ENCODE results near the gene LRCH4. TPM values are rescaled to one million over a fixed set of nuclear protein-coding genes. Genes with fewer than 3 reads are reported as not detected.

LRCH4 gene
- total RNA-seq, result 5.1 and 6.1 TPM in 2 replicates

- no peak for DNase-seq (ENCODE audit: low read depth in 2 of 2)
Observed at GRCh38 chr7:100585511-100586265, at the start of gene LRCH4. TSS of gene LRCH4 (minus strand) at chr7:100586129. CDS start at chr7:100586100, 29 bp downstream.

- DNase-seq (ENCODE audit: low read depth in 2 of 2), result peak in 1 of 2 donors; percentile 21
Observed at GRCh38 chr7:100632951-100633717, 47.2 kb upstream of the LRCH4 start.

- DNase-seq (ENCODE audit: low read depth in 2 of 2), result no peak
Observed at GRCh38 chr7:100630066-100630465, 44.1 kb upstream of the LRCH4 start.

- peak in 1 of 2 donors; percentile 24 for DNase-seq (ENCODE audit: low read depth in 2 of 2)
Observed at GRCh38 chr7:100629117-100629716, 43.3 kb upstream of the LRCH4 start.

GRCh38 chr7:100627238-100627549 is 41.3 kb upstream of the LRCH4 start:
- DNase-seq (ENCODE audit: low read depth in 2 of 2), result no peak

- peak; percentile 50 to 85 for DNase-seq (ENCODE audit: low read depth in 2 of 2)
Observed at GRCh38 chr7:100626530-100627237, 40.8 kb upstream of the LRCH4 start.

- DNase-seq (ENCODE audit: low read depth in 2 of 2), result no peak
Observed at GRCh38 chr7:100626055-100626454, 40.1 kb upstream of the LRCH4 start.

GRCh38 chr7:100623951-100624824 is 38.3 kb upstream of the LRCH4 start:
- no peak for DNase-seq (ENCODE audit: low read depth in 2 of 2)

- DNase-seq (ENCODE audit: low read depth in 2 of 2), result no peak
Observed at GRCh38 chr7:100621554-100621953, 35.6 kb upstream of the LRCH4 start.

- no peak for DNase-seq (ENCODE audit: low read depth in 2 of 2)
Observed at GRCh38 chr7:100620804-100621203, 34.9 kb upstream of the LRCH4 start.

- no peak for DNase-seq (ENCODE audit: low read depth in 2 of 2)
Observed at GRCh38 chr7:100620239-100620638, 34.3 kb upstream of the LRCH4 start.

GRCh38 chr7:100614308-100614861 is 28.5 kb upstream of the LRCH4 start:
- no peak for DNase-seq (ENCODE audit: low read depth in 2 of 2)

GRCh38 chr7:100613412-100614175 is 27.7 kb upstream of the LRCH4 start:
- DNase-seq (ENCODE audit: low read depth in 2 of 2), result no peak

GRCh38 chr7:100612730-100613390 is 26.9 kb upstream of the LRCH4 start:
- peak in 1 of 2 donors; percentile 21 for DNase-seq (ENCODE audit: low read depth in 2 of 2)

GRCh38 chr7:100611983-100612729 is 26.2 kb upstream of the LRCH4 start, which contains the start of gene MOSPD3:
TSS of gene MOSPD3 (plus strand) at chr7:100612540. CDS start at chr7:100612792, 252 bp downstream.
- peak; percentile 99 to 100 for DNase-seq (ENCODE audit: low read depth in 2 of 2)

GRCh38 chr7:100609958-100610357 is 24.0 kb upstream of the LRCH4 start:
- no peak for DNase-seq (ENCODE audit: low read depth in 2 of 2)

GRCh38 chr7:100607111-100607510 is 21.2 kb upstream of the LRCH4 start:
- no peak for DNase-seq (ENCODE audit: low read depth in 2 of 2)

GRCh38 chr7:100606313-100606712 is 20.4 kb upstream of the LRCH4 start:
- DNase-seq (ENCODE audit: low read depth in 2 of 2), result no peak
